ENCODE results near the gene COL21A1. TPM values are rescaled to one million over a fixed set of nuclear protein-coding genes. Genes with fewer than 3 reads are reported as not detected.
"Not testable (repeated sequence)": the region's sequence is repeated elsewhere in the genome, so short reads cannot be mapped to it uniquely, and the experiment has no call there.

The COL21A1 gene
- total RNA-seq, 4 donors from 2014 or later, result 4.2 to 15.2 (median 4.9) TPM

GRCh38 chr6:56270812-56271441 lies 23.5 kb upstream of the COL21A1 start:
- Histone ChIP-seq H3K27ac (no peak overlapping the region), H3K4me1 (no peaks in the 10 kb centered on the region), H3K36me3 (no peaks in the 10 kb centered on the region), H3K9me3 (no peaks in the 10 kb centered on the region), H3K27me3 (no peaks in the 10 kb centered on the region), H3K4me3 (no peak overlapping the region)
- DNase-seq (ENCODE audit: low spot score in 2 of 2), result no peak
- 96% methylated on average over 1 of the region's 1 CpG for WGBS
- TF ChIP-seq CTCF (IDR thresholded peaks at IDR 0.05), result no peak
- no peak for TF ChIP-seq POLR2A (IDR thresholded peaks at IDR 0.05)
- TF ChIP-seq EP300 (IDR thresholded peaks at IDR 0.05), result no peak
- TF ChIP-seq POLR2AphosphoS5 (IDR thresholded peaks at IDR 0.05), result no peak

GRCh38 chr6:56268266-56268665 lies 20.9 kb upstream of the COL21A1 start:
- Histone ChIP-seq H3K36me3 (no peaks in the 10 kb centered on the region), H3K4me3 (no peak overlapping the region), H3K4me1 (no peaks in the 10 kb centered on the region), H3K9me3 (no peaks in the 10 kb centered on the region), H3K27me3 (no peaks in the 10 kb centered on the region), H3K27ac (no peak overlapping the region)
- TF ChIP-seq POLR2A (IDR thresholded peaks at IDR 0.05), result no peak
- no peak for TF ChIP-seq EP300 (IDR thresholded peaks at IDR 0.05)
- no peak for TF ChIP-seq POLR2AphosphoS5 (IDR thresholded peaks at IDR 0.05)
- no peak for TF ChIP-seq CTCF (IDR thresholded peaks at IDR 0.05)
- no peak for DNase-seq (ENCODE audit: low spot score in 2 of 2)
- 84% methylated on average over 2 of the region's 2 CpGs for WGBS

- DNase-seq (ENCODE audit: low spot score in 2 of 2), result no peak
- Histone ChIP-seq H3K9me3 (no peaks in the 10 kb centered on the region), H3K4me1 (no peaks in the 10 kb centered on the region), H3K36me3 (no peaks in the 10 kb centered on the region), H3K27me3 (no peaks in the 10 kb centered on the region), H3K4me3 (no peak overlapping the region), H3K27ac (no peak overlapping the region)
- 50% methylated on average over 3 of the region's 3 CpGs for WGBS
- no peak for TF ChIP-seq POLR2A (IDR thresholded peaks at IDR 0.05)
- no peak for TF ChIP-seq EP300 (IDR thresholded peaks at IDR 0.05)
- TF ChIP-seq POLR2AphosphoS5 (IDR thresholded peaks at IDR 0.05), result no peak
- TF ChIP-seq CTCF (IDR thresholded peaks at IDR 0.05), result no peak
Measured at GRCh38 chr6:56266011-56266410, 18.6 kb upstream of the COL21A1 start.

- Histone ChIP-seq H3K27ac (no peak overlapping the region), H3K9me3 (no peaks in the 10 kb centered on the region), H3K4me3 (no peak overlapping the region), H3K4me1 (no peaks in the 10 kb centered on the region), H3K36me3 (no peaks in the 10 kb centered on the region), H3K27me3 (no peaks in the 10 kb centered on the region)
- WGBS, result 68% methylated on average over 5 of the region's 5 CpGs
- DNase-seq (ENCODE audit: low spot score in 2 of 2), result no peak
- TF ChIP-seq POLR2AphosphoS5 (IDR thresholded peaks at IDR 0.05) (no peak), POLR2A (IDR thresholded peaks at IDR 0.05) (no peak), EP300 (IDR thresholded peaks at IDR 0.05) (no peak), CTCF (IDR thresholded peaks at IDR 0.05) (no peak)
Measured at GRCh38 chr6:56263596-56264315, 16.4 kb upstream of the COL21A1 start.

GRCh38 chr6:56260593-56260992 lies 13.2 kb upstream of the COL21A1 start:
- not testable (repeated sequence) for DNase-seq (ENCODE audit: low spot score in 2 of 2); H3K4me1 ChIP-seq; H3K27me3 ChIP-seq; H3K36me3 ChIP-seq; H3K4me3 ChIP-seq; H3K27ac ChIP-seq; H3K9me3 ChIP-seq
